Activated CD4-positive, CD25-positive, alpha-beta regulatory T cell treated with anti-CD3 and anti-CD28 coated beads, Interleukin-2, amount 50 U/mL, for 72 hours (primary cell): ENCODE data around the gene FER.
"Not testable (repeated sequence)": the region's sequence is repeated elsewhere in the genome, so short reads cannot be mapped to it uniquely, and the experiment has no call there.

Experiments
- DNase-seq: peaks from one replicate; pipeline ENCODE4 v3.0.0; 2021

FER gene

DNA sequence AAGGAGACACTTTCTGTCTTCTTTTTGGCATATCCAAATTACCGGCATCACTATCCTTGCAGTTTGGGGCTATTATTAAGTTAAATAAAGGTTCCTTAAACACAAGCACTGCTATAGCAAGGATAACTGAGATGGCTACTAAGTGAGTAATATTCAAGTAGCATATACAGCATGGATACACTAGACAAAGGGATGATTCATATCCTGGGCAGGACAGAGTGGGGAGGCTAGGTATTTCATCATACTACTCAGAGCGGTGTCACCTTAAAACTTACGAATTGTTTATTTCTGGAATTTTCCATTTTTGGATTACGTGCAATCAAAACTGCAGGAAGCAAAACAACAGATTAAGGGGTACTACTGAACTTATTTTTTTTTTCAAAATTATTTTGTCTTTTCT is 54.1 kb downstream of the FER start:
- no peak for DNase-seq

DNA sequence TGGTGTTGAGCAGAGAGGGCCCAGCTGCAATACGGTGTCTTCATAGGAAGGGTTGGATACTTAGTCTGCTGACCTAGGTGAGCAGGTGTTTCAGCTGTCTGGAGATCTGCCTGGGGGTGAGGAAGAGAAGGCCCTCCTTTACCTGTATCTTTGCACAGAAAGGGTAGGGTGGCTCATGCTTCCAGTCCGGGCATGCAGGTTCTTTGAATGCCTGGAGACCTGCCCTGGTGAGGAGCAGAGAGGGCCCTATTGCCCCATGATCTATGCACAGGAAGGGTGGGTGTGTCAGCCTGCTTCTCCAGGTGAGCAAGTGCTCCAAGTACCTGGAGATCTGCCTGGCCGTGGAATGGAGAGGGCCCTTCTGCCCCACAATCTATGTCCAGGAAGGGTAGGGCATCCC is 63.0 kb downstream of the FER start:
- no peak for DNase-seq

DNA sequence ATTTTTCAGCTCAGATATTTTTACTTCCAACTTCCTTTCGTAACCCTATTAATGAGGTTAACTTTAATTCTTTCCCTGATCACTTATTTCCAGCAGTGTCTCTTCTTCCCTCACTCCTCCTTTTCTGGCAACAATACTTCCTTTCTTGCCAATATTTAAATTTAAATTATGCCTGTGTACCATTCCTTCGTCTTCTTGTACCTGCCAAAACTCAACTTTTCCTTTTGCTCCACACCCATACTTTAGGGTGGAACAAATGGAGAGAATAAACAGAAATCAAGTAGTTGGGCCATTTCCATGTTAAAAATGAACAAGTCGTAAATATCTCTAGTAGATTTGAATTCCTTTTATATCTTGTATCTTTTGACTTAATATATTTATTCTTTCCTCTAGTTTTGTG is 66.0 kb downstream of the FER start:
- DNase-seq = no peak

DNA sequence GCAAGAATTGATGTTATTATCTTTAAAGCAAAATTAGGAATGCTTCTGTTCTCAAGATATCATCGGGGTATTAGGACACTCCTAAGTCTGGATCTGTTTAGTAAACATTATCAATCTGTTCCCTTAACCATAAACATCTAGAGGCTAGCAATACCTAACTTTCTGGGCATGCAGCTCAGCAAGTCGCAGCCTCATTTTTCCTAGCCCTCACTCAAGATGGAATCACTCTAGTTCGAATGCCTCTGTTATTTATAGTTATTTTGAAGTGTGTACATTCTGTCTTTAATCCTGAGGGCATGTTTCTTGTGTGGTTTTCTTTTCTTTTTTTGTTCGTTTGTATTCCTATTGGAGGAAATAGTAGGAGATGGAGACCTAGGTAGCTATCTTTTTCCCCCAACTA is 66.9 kb downstream of the FER start:
- no peak for DNase-seq

DNA sequence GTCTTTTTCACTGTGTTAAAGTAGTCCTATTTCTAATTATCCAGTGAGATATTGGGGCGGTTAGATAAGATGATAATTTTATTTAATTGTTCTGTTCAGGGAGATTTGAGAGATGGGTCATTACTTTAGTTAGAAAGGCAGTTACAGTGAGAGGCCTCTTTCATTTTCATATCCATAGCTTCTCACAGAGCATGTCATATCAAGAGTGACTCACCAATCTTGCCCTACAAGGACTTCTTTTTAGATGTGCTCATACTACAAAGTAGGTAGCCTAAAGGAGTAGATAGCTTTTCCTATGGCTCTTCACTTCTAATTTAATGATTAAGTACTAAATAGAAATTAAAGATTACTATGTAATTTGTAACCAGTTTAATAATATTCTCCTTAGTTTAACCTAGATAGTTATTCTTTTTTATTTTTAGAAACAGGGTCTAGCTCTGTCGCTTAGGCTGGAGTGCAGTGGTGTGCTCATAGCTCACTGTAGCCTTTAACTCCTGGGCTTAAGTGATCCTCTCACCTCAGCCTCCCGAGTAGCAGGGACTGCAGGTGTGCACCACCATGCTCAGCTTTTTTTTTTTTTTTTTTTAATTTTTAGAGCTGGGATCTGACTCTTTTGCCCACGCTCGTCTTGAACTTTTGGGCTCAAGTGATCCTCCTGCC is 71.0 kb downstream of the FER start:
- DNase-seq = no peak

DNA sequence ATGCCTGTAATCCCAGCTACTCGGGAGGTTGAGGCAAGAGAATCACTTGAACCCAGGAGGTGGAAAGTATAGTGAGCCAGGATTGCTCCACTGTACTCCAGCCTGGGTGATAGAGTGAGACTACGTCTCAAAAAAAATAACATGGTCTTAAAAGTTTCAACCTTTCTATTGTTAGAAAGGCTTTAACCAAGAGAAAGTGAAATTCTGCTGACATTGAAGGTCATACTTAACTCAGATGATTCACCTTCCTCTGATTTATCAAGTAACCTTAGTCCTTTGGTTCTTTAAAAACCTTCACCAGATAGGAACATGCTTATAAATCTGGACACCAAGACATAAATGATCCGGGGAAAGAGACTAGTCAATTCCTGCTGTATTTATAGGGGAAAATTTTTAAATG is 73.3 kb downstream of the FER start:
- no peak for DNase-seq

DNA sequence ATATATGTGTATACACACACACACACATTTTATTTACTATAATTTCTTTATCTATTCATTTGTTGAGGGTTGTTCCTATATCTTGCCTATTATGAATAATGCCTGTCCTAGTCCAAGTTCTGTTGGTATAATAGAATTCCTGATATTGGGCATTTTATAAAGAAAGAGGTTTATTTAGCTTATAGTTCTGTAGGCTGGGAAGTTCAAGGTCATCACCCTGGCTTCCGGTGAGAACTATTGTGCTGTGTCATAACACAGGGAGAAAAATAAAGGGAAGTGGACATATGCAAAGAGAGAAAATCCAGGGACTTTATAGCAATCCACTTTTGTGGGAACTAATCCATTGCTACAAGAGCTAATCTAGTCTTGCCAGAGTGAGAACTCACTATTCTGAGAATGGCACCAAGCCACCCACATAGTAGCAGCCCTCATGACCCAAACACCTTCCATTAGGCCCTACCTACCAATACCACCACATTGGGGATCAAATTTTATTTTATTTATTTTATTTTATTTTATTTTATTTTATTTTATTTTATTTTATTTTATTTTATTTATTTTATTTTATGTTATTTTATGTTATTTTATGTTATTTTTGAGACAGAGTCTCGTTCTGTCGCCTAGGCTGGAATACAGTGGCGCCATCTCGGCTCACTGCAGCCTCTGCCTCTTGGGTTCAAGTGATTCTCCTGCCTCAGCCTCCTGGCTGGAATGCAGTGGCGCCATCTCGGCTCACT is 74.7 kb downstream of the FER start:
- no peak for DNase-seq

DNA sequence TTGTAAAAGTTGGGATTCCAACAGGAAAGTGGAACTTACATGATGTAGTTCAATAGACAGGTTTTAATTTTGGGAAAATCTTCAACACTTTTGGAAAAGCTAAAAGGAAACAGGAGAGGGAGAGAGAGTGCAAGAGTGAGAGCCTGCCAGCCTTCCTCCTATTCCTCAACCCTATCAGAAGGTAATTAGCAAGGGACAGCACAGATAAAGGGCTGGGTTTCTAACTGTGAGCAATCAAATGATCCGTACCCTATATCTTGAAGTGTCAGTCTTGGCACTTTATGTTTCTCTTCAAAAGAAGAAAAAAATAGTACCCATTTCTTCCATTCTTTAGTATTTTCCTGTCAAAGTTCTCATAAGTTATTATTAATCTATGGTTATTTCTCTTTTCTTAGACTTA is 79.4 kb downstream of the FER start:
- DNase-seq = no peak

DNA sequence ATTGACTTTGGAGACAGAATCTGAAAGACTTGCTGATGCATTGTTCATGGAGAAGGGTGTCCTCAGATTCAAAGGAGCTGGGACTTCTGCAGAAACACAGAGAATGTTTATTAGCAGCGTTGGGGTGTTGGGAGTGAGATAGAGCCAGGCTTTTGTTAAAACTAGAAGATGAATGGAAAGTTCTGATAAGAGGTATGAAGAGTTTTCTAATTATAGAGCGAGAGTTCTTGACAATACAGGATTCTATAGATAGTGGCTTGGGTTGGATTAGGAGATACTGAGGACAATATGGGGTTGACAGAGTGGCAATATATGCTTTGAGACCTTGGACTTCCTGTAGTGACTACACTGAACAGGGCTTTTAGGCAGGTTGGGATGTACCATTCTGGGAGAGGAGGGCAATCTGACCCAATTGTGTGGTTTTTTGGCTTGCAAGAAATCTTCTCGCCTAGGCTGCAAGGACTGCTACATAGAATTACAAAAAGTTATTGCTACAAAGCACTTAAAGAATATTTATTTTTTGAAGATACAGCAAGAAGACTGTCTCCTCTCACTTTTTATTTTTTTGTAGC is 83.1 kb downstream of the FER start:
- no peak for DNase-seq

DNA sequence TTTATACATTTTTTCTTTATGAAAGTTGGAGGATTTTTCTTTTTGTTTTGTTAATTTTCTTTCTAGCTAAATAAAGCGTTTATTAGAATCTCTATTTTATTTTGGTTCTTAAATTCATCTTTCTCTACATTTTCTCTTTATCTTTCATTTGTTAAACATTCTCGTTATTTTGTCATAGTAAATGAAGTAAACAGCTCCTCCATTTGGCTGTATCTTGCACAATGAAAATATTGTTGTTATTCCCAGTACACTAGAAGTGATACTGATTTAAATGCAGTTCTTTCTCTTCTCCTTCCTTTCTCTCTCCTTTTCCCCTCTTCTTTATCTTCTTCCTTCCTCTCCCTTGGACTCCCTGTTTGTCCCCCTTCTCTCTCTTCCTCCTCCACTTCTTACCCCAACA is 88.8 kb downstream of the FER start:
- no peak for DNase-seq

DNA sequence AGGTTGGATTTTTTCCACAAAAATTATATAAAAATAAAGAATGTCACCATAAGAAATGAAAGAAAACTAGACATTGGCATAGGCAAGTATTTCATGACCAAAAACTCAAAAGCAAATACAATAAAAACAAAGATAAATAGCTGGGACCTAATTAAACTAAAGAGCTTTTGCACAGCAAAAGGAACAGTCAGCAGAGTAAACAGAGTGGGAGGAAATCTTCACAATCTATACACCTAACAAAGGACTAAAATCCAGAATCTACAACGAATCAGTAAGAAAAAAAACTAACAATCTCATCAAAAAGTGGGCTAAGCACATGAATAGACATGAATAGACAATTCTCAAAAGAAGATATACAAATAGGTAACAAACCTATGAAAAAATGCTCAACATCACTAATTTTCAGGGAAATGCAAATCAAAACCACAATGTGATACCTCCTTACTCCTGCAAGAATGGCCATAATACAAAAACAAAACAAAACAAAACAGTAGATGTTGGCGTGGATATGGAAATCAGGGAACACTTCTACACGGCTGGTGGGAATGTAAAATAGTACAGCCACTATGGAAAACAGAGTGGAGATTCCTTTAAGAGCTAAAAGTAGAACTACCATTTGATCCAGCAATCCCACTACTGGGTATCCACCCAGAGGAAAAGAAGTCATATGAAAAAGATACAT is 94.7 kb downstream of the FER start:
- not testable (repeated sequence) for DNase-seq

DNA sequence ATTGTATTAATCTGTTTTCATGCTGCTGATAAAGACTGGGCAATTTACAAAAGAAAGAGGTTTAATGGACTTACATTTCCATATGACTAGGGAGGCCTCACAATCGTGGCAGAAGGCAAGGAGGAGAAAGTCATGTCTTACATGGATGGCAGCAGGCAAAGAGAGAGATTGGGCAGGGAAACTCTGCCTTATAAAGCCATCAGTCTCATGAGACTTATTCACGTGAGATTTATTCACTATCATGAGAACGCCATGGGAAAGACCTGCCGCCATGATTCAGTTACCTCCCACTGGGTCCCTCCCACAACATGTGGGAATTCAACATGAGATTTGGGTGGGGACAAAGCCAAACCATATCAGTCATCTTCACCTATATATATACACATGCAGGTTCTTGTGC is 103.4 kb downstream of the FER start:
- DNase-seq = not testable (repeated sequence)

DNA sequence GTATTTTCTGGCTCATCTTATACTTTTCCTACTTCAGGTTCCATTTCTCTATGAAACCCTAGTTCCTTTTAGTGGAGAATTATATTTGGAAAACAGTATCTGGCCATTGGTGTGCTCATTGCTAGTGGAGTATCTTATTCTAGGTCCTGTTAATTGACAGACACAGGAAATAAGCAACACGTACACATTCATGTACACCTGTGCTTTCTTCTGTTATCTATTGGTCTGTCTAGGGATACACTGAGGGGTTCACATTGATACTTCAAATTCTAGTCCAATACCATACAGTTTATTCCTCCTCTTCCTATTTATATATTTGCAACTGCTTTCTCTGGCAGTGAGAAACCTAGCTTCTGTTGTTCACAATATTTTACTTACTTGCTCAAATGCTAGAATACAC is 110.2 kb downstream of the FER start:
- no peak for DNase-seq

DNA sequence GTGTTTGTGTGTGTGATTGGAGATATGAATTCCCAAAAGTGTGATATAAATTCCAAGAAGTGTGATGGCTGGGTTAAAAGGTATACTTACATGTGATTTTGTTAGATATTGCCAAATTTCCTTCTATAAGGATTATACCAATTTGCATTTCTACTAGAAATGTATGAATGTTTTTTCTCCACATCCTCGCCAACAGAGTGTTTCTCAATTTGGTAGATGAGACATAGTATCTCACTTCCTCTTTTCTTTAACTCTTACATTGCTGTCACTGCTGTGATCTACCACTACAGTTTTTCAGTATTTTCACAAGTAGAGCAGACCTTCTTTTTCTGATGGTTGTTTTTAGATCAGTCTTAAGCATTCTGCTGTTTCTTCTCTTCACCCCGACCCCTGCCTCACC is 111.3 kb downstream of the FER start:
- no peak for DNase-seq

DNA sequence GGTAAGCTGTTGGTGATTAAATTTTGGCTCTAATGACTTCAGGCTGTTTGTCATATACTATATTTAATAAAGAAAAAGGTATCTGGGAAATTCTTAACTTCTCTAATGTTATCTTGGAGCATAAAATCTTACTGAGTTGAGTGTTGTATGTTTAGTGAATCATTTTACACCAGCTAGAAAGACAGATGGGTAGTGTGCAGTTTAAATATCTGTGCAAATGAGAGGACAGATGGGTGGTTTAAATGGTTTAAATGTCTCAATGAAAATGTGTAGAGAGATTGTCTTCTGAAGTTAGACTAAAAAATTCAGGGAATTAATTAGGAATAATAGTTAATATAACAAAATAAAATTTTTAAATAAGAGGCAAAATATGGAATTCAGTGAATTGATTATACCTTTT is 114.5 kb downstream of the FER start:
- no peak for DNase-seq

DNA sequence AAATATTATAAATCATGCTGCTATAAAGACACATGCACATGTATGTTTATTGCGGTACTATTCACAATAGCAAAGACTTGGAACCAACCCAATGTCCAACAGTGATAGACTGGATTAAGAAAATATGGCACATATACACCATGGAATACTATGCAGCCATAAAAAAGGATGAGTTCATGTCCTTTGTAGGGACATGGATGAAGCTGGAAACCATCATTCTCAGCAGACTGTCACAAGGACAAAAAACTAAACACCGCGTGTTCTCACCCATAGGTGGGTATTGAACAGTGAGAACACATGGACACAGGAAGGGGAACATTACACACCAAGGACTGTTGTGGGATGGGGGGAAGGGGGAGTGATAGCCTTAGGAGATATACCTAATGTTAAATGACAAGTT is 118.4 kb downstream of the FER start:
- DNase-seq = not testable (repeated sequence)

DNA sequence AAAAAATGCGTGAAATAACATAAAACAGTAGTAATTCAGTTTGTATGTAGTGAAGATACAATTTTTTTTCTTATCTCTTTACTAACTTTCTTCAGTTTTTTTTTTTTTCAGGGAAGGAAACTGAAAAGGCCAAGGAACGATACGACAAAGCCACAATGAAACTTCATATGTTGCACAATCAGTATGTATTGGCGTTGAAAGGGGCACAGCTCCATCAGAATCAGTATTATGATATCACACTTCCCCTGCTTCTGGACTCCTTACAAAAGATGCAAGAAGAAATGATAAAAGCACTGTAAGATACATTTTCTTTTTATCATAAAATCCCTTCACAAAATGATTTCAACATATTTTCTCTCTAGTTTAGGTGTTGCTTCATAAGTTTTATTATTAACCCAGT is 120.0 kb downstream of the FER start:
- no peak for DNase-seq

DNA sequence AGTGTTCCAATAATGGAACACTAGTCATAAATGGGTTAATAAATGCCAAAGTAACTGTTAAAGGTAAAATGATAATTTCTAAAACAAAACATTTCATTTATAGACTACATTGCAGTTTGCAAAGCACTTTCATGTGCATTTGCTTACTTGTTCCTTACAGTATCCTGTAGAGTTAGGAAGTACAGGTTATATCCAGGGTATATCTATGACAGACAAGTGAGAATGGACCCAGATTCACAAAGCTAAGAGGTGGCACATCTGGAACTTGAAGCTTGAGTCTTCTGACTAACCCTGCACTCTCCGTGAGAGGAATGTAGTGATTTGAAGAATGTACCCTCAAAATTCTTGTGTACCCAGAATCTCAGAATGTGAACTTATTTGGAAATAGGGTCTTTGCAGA is 121.4 kb downstream of the FER start:
- DNase-seq = no peak

DNA sequence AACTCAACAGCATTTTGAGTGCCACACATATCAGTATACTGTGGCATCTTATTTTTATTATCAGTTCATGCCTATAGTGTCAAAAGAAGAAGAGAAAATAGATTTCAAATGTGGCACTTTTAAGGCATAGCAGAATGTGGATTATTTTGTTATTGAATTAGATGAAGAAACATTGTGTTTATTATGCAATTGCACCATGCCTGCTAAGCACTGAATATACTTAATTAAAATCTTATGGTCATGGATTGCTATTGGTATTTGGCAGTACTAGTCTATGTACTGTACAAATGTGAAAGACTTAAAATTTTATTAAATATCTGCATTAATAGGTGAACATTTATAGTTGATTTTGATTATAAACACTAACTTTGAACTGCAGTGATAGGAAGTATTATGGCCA is 128.8 kb downstream of the FER start:
- DNase-seq = no peak

DNA sequence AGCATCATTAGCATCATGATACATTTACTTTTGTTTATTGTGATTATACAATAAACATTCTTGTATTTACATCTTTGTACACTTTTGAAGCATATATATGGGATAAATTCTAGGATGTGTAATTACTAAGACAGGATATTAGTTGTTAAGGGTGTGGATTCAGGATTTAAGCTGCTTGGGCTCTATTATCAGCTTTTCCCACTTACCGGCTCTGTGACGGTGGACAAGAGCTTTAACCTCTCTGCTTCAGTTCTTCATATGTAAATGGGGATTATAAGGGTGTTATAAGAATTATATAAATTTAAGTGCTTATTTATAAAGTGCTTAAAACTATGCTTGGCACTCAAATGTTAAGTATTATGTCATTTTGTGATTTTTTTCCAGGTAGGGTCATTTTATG is 131.1 kb downstream of the FER start:
- no peak for DNase-seq

DNA sequence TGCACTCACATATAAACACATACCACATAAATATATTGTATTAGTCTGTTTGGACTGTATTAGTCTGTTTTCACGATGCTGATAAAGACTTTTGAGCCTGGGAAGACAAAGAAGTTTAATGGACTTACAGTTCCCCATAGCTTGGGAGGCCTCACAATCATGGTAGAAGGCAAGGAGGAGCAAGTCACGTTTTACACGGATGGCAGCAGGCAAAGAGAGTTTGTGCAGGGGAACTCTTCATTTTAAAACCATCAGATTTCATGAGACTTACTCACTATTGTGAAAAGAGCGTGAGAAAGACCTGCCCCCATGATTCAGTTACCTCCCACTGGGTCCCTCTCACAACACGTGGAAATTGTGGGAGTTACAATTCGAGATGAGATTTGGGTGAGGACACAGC is 133.4 kb downstream of the FER start:
- DNase-seq = no peak

DNA sequence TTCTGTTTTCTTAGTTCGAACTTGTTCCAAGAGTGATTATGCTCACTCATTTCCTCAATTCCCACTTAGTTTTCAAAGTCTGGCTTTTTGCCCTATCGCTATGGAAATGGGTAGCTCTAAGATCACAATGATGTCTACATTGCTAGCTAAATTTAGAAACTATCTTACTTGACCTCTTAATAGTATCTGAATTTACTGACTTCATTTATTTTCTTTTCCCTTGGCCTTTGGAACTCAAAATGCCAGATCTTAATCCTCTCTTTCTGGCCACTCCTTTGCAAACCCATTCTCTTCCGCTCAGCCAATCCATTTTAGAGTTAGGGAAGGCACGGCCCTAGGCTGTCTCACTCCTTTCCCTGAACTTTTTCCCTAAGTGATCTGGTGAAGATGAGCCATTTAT is 137.0 kb downstream of the FER start:
- no peak for DNase-seq

DNA sequence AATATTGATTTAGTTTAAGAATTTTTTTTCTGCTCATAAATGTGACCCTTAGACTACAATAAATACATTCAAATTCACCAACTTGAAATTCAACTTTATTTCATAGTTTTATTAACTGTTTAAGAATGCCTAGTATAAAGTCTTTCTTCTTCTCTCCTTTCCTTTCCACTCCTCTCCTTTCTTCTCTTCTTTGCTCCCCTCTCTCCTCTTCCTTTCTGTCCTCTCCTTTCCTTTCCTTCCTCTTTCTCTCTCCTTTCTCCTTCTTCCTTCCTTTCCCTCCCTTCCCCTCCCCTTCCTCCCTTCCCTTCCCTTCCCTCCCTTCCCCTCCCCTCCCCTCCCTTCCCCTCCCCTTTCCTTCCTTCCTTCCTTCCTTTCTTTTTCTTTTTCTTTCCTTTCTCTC is 150.6 kb downstream of the FER start:
- no peak for DNase-seq

DNA sequence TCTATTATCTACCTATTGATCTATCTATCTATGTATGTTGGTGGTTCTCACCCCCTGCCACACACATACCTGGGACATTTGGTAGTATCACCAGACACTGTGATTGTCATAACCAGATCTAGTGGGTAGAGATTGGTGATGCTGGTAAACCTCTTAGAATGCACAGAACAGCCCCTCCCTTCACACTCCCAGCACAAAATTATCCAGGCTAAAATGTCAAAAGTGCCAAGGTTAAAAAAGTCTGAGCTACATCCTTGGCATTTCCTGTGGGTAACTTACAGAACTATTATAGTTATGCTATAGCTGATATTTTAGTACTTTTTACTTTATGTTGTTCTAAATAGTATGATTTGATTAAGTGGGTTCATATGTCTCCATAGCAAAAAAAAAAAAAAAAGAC is 151.0 kb downstream of the FER start:
- DNase-seq = no peak
